Ascending aorta (tissue), 2 donors: ENCODE results near the gene GHRL. TPM values are rescaled to one million over a fixed set of nuclear protein-coding genes. Genes with fewer than 3 reads are reported as not detected.

Experiments used
- DNase-seq, 2 donors: peaks; one replicate each; pipeline ENCODE4 v3.0.0-alpha.2; 2019; ENCODE audit warnings: low spot score in 2 of 2
- H3K27ac ChIP-seq, 2 donors: fragments of 200-600 bp; sonication (generic); one replicate each; pipeline ENCODE4 v1.5.1; 2016 to 2017; ENCODE audit warnings: mild to moderate bottlenecking in 1 of 2
- H3K27me3 ChIP-seq: fragments of 200-600 bp; sonication (generic); one replicate; pipeline ENCODE4 v1.5.1; 2017
- H3K36me3 ChIP-seq, 2 donors: fragments of 200-600 bp; sonication (generic); one replicate each; pipeline ENCODE4 v1.5.1; 2016
- H3K4me1 ChIP-seq, 2 donors: fragments of 200-600 bp; sonication (generic); one replicate each; pipeline ENCODE4 v1.5.1; 2016 to 2017; ENCODE audit warnings: mild to moderate bottlenecking in 1 of 2
- H3K4me3 ChIP-seq, 2 donors: fragments of 200-600 bp; sonication (generic); one replicate each; pipeline ENCODE4 v1.5.1; 2016 to 2017; ENCODE audit warnings: mild to moderate bottlenecking in 1 of 2
- H3K9me3 ChIP-seq, 2 donors: fragments of 200-600 bp; sonication (generic); one replicate each; pipeline ENCODE4 v1.5.1; 2016
- intact Hi-C: fragments of 100-400 bp; cut with DNase I; formaldehyde crosslinking; loops from one replicate; pipeline ENCODE4 v1.15.1; 2023
- total RNA-seq: library from RNA; depleted of rRNA; stranded (reverse); fragments of >200 nt; gene quantifications from one replicate; pipeline ENCODE4 v1.1.0, GENCODE V29; 2016
- TF ChIP-seq, protein P1 (sequence below), 3 experiments: fragments of 200-600 bp in 2 of 3; fragments of 450-650 bp in 1 of 3; sonication (generic) in 2 of 3; IDR thresholded peaks; one replicate each; pipeline ENCODE4 v1.5.1; 2016 to 2019; ENCODE audit warnings: antibody characterized with exemption in 3 of 3, mild to moderate bottlenecking in 1 of 3, moderate library complexity in 1 of 3

Gene GHRL
- total RNA-seq, 1 donor from 2014 or later: not detected

- Histone ChIP-seq H3K27ac (no peak overlapping the region), H3K4me1 (peaks cover 8 to 14% of the 10 kb centered on the region in 2 donors), H3K4me3 (no peak overlapping the region), H3K36me3 (peaks cover 5 to 17% of the 10 kb centered on the region in 2 donors), H3K9me3 (no peaks in the 10 kb centered on the region), H3K27me3 (no peaks in the 10 kb centered on the region)
- DNase-seq: no peak
- intact Hi-C loops: loop anchor here (5.0 kb wide), 1 partner anchor 675 kb away; the partner anchor contains the start of gene MTMR14
- TF ChIP-seq, protein P1, sequence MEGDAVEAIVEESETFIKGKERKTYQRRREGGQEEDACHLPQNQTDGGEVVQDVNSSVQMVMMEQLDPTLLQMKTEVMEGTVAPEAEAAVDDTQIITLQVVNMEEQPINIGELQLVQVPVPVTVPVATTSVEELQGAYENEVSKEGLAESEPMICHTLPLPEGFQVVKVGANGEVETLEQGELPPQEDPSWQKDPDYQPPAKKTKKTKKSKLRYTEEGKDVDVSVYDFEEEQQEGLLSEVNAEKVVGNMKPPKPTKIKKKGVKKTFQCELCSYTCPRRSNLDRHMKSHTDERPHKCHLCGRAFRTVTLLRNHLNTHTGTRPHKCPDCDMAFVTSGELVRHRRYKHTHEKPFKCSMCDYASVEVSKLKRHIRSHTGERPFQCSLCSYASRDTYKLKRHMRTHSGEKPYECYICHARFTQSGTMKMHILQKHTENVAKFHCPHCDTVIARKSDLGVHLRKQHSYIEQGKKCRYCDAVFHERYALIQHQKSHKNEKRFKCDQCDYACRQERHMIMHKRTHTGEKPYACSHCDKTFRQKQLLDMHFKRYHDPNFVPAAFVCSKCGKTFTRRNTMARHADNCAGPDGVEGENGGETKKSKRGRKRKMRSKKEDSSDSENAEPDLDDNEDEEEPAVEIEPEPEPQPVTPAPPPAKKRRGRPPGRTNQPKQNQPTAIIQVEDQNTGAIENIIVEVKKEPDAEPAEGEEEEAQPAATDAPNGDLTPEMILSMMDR (IDR thresholded peaks at IDR 0.05): no peak
These were observed 29.6 kb upstream of the GHRL start for GRCh38 chr3:10322352-10322710.

- no peaks in the 10 kb centered on the region for H3K27me3 ChIP-seq
- H3K4me3 ChIP-seq: peak overlapping the region in 1 of 2 donors; percentile 95
- no peak for DNase-seq
- H3K4me1 ChIP-seq: peaks cover 8 to 14% of the 10 kb centered on the region in 2 donors
- peaks cover 9 to 22% of the 10 kb centered on the region in 2 donors for H3K36me3 ChIP-seq
- intact Hi-C loops: loop anchor here (2.0 to 5.0 kb wide), 2 partner anchors 73 to 674 kb away; partner anchors contain the start of genes MTMR14 and TATDN2
- TF ChIP-seq, protein P1 (IDR thresholded peaks at IDR 0.05): no peak
- peak overlapping the region; percentile 85 to 90 for H3K27ac ChIP-seq
- H3K9me3 ChIP-seq: no peaks in the 10 kb centered on the region
These were observed 29.0 kb upstream of the GHRL start for GRCh38 chr3:10321630-10322351.

DNA sequence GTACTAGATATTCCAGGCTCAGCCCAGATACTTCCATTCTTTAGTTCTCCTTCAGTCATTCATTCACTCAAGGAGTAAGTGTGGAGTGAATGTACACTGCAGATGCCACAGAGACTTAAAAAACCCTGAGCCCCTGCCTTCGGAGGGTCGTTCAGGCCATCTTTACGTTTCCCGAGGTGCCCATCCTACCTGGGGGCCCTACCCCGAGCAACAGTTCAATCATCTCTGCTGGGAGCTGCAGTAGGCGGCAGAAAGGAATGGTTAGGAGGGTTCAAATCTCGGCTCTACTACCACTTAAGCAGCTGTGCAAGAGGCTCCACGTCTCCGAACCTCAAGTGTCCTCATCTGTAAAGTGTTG lies 27.6 kb upstream of the GHRL start:
- Histone ChIP-seq H3K9me3 (no peaks in the 10 kb centered on the region), H3K36me3 (peaks cover 21 to 37% of the 10 kb centered on the region in 2 donors), H3K4me1 (peaks cover 8 to 14% of the 10 kb centered on the region in 2 donors), H3K27ac (peak overlapping the region; percentile 85 to 90), H3K4me3 (peak overlapping the region; percentile 89 to 95), H3K27me3 (no peaks in the 10 kb centered on the region)
- intact Hi-C loops: loop anchor here (2.0 to 5.0 kb wide), 2 partner anchors 71 to 673 kb away; partner anchors contain the start of genes MTMR14 and TATDN2
- no peak for DNase-seq
- TF ChIP-seq, protein P1 (IDR thresholded peaks at IDR 0.05): no peak

- intact Hi-C loops: loop anchor here (2.0 to 5.0 kb wide), 2 partner anchors 71 to 673 kb away; partner anchors contain the start of genes MTMR14 and TATDN2
- peak overlapping the region in 1 of 2 donors; percentile 85 for H3K27ac ChIP-seq
- H3K4me3 ChIP-seq: peak overlapping the region; percentile 89 to 95
- H3K36me3 ChIP-seq: peaks cover 26 to 42% of the 10 kb centered on the region in 2 donors
- H3K4me1 ChIP-seq: peaks cover 8 to 14% of the 10 kb centered on the region in 2 donors
- DNase-seq: no peak
- no peaks in the 10 kb centered on the region for H3K27me3 ChIP-seq
- TF ChIP-seq, protein P1 (IDR thresholded peaks at IDR 0.05): no peak
- H3K9me3 ChIP-seq: no peaks in the 10 kb centered on the region
These were observed 27.1 kb upstream of the GHRL start for GRCh38 chr3:10319804-10320203.

- Histone ChIP-seq H3K27me3 (no peaks in the 10 kb centered on the region), H3K9me3 (no peaks in the 10 kb centered on the region)
- intact Hi-C loops: no loop called here
These were observed 26.5 kb upstream of the GHRL start for GRCh38 chr3:10319251-10319650.

More at GRCh38 chr3:10319251-10319650, 26.5 kb upstream of the GHRL start:
- TF ChIP-seq, protein P1 (IDR thresholded peaks at IDR 0.05): no peak
- H3K27ac ChIP-seq: peak overlapping the region in 1 of 2 donors; percentile 12
- DNase-seq: no peak
- H3K4me1 ChIP-seq: peaks cover 8 to 14% of the 10 kb centered on the region in 2 donors
- H3K36me3 ChIP-seq: peaks cover 32 to 48% of the 10 kb centered on the region in 2 donors
- H3K4me3 ChIP-seq: peak overlapping the region in 1 of 2 donors; percentile 95
